Activated CD8-positive, alpha-beta memory T cell treated with anti-CD3 and anti-CD28 coated beads, Interleukin-2, amount 50 U/mL, for 1 hour (primary cell): ENCODE measurements around the gene CROCC.

Experiments
- DNase-seq: peaks from one replicate; pipeline ENCODE4 v3.0.0-alpha.2; 2020; ENCODE audit errors: extremely low read depth

Gene CROCC

DNA sequence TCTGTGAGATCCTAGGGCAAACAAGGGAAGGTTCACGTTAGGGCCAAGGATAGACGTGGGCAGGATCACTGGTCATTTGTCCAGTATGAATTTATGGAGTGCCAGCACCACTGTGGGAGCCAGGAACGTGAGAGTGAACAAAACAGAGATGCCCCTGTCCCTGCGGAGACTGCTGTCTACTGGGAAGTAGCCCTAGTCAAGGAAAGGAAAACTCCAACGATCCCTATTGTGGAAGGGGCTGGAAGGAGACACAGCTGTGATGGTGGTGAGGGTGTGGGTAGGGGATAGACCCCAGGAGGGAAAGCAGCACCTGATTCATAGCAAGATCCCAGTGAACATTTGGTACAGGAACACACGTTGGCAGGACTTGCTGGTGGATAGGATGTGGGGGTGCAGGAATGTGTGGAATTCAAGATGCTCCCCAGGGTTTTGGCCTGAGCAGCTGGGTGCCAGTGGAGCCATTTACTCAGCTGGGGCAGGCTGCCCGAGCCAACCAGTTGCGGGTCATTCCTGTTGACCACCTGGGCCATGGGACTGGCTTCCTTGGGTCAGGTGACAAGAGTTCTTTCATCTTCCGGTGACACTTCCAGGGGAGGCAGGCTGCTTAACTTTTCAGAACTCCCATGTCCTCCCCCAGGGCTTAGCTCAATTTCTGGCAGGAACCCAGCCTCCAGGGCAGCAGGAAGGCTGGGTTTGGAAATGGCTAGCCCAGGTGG, 91.2 kb downstream of the CROCC start:
- no peak for DNase-seq

DNA sequence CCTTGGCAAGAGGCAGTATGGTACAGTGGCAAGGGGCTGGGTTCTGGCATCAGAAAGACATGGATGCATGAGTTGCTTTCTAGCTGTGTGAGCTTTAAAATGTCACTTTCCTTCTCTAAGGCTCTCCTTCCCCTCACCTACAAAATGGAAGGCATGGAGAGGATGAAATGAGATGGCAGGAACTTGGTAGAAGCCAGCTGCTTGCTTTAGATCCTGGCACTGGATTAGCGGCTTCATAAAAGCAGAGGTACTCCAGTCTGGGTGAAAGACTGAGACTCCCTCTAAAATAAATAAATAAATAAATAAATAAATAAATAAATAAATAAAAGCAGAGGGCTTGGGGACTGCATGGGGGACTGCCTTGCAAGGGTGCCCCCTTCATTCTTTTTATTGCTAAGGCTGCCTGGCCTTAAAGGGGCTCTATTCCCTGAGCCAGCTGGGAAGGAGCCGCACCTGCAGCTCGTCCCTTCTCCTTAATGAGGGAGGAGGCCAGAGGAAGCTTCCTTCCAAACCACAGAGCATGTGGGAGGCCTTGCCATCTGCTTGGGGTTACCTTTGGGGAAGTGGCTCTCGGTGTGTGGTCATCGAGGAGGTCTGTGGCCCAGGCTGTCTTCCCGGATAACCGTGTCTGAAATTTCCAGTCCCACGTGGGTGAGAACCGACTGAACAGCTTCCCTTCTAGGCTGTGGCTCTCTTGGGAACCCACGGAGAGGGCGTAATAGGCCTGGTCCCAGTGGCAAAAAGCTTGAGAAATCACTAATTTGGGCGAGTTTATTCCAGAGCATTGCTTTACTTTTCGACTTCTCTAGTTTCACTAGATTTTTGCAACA, 92.0 kb downstream of the CROCC start:
- no peak for DNase-seq

DNA sequence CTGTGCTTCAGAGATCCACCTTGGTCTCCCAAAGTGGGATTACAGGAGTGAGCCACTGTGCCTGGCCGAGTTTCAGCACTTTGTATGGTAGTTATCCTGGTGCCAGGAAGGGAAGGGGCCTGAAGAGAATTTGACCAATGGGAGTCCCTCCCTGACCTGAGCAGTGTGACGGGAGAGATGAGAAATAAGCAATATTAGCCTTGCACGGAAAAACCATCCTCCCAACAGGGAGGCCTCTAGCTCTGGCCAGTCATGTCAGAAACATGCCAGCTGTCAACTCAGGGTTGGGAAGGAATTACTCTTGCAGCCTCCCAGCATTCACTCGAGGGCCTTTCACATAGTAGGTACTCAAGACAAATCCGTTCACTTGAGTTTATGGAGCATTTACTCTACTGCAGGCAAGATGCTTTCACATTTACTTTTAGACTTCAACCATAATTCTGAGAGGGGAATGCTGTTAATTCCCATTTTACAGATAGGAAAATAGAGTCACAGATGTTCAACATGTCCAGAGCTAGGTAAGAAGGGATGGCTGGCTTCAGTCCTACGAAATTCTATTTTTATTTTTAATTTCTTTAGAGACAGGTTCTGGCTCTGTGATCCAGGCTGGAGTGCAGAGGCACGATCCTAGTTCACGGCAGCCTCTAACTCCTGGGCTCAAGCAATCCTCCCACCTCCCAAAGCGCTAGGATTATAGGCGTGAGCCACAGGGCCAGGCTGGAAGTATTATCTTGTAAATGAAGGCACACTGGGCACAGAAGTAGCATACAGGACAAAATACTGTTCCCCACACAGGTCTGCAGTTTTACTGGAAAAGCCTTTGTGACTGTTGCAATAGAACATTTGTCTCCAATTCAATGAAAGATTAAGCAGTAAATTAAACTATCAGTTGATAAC, 93.2 kb downstream of the CROCC start:
- no peak for DNase-seq

DNA sequence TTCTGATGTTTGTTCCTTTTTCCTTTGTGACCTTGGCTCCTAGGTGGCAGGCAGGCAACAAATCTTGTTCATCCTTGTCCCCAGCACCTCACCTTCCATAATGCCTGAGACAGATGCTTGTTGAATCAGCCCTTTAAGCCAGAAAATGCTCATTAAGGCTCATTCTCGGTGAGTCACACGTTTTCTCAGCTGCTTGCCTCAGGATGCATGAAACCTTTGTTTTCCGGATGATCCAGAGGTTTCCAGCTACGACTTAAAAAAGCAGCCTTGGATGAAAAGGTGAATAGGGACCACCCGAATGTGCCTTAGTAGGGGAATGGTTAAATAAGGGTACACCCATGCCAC, 94.6 kb downstream of the CROCC start:
- no peak for DNase-seq

DNA sequence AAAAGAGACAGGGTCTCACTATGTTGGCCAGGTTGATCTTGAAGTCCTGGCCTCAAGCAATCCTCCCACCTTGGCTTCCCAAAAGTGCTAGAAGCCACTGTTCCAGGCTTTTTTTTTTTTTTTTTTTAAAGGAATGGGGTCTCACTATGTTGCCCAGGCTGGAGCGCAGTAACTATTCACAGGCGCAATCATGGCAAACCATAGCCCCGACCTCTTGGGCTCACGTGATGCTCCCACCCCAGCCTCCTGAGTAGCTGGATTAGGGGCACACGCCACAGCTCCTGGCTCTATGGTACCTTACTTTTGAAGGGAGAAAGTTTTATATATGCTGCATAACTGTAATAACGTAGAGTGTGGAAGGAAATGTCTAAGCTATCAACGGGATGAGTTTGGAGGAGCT, 95.7 kb downstream of the CROCC start:
- DNase-seq, result no peak

DNA sequence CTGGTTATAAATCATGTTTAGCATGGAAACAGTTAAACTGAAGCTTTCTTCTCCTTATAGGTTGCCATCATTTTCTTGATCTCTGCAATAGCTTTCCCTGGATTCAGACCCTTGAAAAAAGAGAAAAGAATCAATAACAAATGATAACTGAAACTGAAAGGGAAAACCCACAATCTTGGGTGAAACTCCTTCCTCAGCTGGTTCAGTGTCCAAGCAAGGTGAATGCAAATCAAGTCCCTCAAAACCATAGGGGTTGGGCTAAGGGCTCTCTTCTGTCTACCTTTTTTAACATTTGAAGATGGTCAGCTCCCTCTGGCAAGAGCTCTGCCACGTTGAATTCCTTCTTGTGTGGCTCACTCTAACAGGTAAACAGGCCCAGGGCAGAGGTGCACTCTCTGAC, 97.1 kb downstream of the CROCC start:
- no peak for DNase-seq

DNA sequence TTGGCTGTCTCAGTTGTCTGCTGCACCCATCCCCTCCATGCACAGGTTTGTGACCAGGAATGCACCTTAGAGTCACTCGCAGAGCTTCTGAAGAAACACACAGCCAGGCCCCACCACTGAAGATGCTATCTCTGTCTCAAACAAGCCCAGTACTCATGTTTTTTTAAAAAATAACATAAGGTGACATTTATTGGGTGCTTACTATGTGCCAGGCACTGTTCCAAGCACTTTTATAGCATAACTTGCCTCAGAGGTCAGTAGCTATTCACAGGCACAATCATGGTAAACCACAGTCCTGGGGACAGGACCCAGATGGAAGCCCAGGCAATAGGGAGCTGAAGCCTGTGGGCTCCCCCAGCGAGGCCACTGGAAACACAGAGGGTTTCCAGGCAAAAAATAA, 98.8 kb downstream of the CROCC start:
- DNase-seq, result no peak

DNA sequence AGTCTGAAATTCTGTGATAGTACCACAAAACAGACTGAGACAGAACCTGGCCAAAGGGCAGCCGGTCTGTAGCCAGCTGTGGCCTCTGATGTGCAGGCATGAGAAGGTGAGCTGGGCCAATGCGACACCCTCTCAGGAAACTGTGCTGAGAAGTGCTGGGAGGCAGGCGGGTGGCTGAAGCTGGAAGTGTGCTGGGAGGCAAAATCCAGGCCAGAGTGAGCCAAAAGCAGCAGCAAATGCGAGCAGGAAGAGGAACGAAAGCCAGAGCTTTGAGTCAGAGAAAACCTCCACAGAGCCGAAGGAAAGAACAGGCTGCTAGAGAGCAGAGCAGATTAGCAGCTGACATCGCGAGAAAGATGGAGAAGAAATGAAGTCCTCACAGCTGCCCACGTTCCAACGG, 100.2 kb downstream of the CROCC start:
- no peak for DNase-seq
